Kidney tubule cell (primary cell): Measurements from ENCODE around the gene HOXA13.

Source experiments
- DNase-seq: peaks from one replicate; pipeline ENCODE4 v3.0.0-alpha.2; 2018; ENCODE audit warnings: low spot score

Gene HOXA13

DNA sequence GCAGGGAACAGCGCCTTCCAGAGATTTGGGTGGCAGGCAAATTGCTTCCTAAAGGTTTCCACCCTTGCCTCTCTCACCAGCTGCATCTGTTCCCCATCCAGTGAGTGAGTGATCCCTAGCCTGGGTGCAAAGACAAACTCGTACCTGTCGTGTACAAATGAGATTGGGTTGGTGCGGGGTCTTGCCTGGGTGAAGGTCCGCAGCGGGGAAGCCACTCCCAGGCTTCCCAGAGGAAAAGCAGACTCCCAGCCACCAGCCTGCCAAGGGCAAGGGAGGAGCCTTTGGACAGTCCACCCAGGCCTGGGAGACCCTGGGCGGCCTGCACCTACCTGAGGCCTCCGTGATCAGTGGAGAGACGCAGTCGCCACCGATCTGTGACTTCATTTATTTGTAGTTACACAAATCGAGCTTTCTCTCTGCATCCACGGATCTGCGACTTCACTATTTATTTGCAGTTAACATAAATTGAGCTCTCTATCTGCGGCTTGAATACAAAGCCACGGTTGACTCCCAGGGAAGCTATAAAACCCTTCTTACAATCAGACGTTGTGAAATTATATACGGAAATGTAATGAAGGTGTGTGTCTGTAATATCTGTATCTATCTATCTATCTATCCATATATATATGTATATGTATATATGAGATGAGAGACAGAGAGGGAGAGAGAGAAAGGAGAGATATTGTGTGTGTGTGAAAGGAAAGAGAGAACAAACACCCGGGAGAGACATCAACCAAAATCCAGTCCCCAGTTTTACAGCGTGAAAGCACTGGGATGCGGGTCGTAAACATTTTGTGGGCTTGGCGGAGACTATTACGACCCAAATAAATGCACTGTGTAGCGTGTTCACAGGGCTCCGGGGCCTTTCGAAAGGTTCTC lies 40.4 kb downstream of the HOXA13 start:
- DNase-seq, result peak; percentile 54

DNA sequence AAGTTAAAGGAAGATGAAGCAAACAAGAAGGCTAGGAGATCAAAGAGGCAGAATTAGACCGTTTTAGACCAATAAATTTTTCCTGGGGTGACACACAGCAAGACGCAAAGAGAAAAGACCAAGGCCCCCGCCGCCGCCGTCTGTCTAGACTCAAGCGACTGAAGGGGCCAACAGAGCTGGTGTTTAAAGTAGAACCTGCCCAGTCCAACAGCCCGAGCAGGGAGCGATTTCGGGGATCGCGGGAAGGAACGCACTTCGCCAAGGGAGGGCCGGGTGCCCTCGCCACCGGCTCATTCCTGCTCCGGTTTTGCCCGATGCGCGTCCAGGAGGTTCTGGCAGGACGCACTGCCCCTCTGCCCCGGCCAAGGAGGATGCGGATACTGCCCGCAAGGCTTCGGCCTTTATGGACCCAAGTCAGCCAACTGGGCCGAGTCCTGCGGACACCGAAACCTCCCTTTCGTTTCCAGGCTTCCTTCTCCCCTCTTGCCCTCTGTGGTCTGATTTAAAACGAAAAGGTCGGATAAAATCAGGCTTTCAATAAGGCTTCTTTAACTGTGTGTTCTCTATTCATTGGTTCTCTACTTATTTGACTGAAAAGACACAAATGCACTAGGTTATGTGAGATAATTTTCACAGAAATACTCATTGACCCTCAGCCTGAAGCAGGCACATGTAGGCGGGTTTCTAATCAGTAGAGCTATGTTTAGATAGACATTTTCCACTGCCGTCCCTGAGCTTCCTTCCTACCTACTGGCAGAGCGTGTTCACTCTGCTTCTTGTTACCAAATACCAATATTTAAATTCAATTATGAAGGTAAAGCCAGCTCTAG lies 41.2 kb downstream of the HOXA13 start:
- peak; percentile 34 for DNase-seq

DNA sequence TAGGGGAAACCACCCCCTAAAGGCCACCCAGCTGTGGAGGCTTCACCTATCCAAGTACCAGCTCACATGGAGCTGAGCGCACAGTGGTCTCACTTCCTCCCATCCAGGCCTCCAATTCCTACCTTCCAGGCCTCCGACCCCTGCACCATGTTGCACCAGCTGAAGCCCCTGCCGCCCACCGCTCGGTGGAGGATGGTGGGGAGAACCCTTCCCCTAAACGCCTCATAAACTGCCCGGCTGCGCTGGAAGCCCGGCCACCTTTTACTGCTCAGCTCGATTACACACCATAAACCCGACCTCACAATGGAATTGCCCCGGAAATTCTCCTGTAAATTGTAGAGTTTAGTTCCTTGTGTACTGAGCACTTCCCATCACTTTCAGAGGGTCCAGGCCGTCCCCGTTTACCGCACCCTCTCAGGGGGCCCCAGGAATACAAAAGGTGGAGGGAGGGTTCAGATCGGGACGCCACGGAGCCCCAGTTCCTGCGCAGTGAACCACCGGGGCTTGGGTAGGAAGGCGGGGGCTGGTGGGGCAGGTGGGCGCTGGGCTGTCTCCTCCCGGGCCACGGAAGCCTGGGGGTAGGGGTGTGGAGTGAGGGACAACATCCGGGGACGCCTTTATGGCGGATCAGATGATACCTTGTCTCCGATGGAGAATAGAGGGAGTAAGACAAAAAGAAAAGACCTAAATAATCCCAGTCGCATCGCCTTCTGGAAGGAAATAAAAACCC lies 42.0 kb downstream of the HOXA13 start:
- DNase-seq, result peak; percentile 43

DNA sequence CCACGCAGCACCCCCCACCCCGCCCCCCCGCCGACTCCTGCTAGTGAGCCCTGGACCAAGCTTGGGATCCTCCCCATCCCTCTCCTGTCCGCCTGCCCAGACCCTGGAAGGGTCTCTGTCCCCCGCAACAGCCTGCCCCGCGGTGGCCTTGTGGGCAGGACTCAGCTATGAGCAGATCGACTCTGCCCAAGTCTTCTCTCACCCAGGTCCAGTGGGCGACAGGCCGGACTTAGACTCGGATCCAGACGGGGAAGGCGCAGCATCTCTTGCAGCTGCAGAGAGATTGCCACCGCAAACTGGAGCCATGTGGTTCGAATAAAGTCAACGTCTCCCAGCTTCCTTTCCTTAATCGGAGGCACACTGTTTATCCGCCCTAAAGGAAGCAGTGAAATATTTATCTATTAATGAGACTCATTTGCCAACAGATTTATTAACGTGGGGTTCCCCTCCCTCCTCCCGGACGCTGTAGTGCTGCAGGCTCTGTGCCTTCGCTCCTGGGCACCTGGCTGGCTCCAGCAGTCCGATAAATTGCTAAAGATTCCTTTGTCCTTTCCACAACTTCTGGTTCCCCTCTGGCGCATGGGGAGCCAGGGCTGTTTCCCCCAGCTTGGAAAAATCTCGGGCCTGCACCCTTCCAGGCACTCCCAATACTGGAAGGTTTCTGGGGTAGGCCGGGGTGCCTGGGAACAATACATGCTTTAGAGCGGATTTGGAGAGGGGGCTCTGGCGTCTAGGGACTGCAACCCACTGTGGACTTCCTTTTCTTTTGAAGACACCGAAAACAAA lies 42.8 kb downstream of the HOXA13 start:
- DNase-seq, result peak; percentile 31

DNA sequence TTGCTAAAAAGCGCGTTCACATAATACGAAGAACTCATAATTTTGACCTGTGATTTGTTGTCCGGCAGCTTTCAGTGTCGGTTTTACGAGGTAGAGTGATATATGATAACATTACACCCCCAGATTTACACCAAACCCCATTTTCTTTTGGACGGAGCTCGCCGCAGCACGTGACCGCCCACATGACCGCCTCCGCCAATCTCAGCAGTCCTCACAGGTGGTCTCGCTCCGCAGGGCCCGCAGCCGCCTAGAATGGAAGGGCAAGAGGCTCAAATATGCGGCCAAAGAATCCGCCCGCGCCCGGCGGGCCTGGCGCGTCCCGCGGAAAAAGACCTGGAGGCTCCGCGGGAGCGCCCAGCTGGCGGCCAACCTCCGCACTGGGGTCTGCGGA lies 43.4 kb downstream of the HOXA13 start, which contains the start of gene HOXA7:
TSS of gene HOXA7 (minus strand) at position 168 of the 391 bp plus-strand sequence. CDS start at position 38, 130 bp downstream.
- DNase-seq, result peak; percentile 81

DNA sequence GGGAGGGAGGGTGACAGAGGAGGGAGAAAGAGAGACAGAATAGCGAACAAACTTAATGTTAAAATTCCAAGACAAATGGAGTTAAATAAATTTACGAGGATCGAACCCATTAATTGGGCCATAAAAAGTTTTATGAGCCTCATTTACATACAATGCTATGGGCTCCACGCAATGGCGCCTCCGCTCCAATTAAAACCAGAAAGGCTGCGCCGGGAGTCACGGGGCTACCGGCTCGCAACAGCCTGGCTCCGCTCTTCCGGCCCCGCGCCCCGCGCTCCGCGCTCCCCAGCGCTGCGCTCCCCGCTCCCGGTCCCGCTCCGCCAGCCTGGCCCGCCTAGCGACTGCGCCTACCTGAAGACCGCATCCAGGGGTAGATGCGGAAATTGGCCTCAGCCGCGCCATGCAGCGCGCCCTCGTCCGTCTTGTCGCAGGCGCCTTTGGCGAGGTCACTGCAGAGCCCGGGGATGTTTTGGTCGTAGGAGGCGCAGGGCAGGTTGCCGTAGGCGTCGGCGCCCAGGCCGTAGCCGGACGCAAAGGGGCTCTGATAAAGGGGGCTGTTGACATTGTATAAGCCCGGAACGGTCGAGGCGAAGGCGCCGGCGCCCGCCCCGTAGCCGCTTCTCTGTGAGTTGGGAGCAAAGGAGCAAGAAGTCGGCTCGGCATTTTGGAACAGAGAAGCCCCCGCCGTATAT lies 43.9 kb downstream of the HOXA13 start:
- DNase-seq, result no peak

DNA sequence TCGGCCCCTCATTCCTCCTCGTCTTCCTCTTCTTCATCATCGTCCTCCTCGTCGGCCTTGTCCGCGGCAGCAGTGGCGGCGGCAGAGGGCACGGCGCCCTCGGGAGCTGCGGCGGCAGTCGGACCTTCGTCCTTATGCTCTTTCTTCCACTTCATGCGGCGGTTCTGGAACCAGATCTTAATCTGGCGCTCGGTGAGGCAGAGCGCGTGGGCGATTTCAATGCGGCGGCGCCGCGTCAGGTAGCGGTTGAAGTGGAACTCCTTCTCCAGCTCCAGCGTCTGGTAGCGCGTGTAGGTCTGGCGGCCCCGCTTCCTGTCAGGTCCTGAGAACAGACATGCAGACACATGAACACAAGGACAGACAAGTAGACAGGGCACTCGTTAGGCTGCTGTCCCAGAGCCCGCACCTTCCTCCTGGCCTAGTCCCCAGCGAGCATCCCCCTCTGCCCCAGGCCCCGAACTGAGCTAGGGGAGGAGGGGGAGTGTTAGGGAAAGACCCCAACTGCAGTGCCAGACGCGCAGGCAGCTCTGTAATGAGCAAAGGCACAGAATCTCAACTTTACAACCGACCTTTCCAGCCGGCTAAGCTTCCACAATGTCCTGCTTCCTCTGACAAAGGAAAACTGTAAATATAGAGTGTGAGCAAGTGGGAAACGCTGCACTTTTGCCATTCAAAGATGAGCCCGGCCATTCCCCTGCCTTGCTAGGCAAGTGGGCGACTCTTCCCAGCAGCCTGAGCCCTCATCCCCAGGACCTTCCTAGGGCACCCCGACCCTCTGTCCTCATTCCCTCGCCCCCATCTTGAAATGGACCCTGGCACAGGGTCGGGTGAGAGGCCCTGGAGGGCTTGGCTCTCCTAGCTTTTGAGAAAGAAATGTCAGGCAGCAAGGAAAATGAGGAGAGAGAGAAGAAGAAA lies 44.7 kb downstream of the HOXA13 start:
- DNase-seq, result peak; percentile 87

DNA sequence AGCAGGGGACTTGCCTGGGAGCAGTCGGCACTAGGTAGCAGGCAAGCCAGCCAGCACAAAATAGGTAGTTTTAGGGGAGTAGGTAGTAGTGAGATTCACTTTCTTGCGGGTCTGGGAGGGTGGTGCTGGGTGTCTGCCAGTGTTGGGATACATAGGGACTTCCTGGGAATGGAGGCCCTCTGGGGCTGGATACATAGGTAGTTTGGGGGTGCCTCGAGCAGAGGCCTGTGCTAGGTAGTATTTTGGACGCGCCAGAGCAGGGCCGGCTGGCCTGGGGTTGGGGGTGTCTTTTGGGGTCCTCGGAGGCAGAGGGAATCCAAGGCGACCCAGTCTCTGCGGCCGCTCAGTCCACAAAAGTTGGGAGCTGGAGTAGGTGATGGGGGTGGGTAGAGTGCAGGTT lies 45.5 kb downstream of the HOXA13 start:
- DNase-seq, result no peak

DNA sequence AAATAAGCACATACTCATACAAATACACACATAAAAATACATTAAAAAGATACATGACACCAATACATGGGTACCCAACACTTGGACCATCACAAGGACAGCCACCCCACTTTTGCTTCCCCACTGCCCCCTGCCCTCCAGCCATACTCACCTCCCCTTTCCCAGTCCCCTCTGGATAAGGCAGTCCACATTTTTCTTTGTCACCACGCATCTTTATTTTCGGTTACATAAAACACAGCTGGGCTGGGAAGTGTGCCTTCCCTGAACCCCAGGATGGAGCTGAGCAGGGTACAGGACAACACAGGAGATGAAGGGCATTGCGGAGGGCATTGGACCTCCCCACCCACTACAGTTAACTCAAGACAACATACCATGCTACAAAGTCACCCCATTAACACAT lies 46.4 kb downstream of the HOXA13 start:
- DNase-seq, result no peak

DNA sequence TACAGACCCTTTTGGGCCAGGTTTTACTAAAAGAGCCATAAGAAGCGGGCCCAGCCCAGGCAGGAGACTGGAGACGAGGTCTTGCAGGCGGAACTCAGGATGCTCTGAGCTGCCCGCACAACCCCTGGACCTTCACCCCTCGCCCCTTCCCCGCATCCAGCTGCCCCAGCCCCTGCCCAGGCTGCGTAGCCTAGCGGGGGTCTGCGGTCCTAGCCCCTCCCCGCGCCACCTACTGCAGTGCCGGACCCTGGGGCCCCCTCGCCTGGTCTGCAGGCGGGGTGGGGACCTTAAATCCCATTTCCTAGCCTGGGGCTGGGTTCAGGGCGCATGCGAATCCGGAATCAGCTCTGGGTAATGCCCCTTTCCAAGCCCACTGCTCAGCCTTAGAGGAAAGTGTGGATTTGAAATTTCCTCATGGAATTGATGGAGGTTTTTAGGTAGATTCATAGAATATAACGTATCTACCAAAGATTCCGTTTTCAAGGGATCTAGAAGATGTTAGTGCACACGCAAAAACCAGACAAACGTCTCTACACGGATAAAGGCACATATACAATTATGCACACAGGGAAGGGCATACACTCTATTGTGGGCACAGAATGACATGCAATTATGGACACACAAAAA lies 47.0 kb downstream of the HOXA13 start:
- DNase-seq, result no peak

DNA sequence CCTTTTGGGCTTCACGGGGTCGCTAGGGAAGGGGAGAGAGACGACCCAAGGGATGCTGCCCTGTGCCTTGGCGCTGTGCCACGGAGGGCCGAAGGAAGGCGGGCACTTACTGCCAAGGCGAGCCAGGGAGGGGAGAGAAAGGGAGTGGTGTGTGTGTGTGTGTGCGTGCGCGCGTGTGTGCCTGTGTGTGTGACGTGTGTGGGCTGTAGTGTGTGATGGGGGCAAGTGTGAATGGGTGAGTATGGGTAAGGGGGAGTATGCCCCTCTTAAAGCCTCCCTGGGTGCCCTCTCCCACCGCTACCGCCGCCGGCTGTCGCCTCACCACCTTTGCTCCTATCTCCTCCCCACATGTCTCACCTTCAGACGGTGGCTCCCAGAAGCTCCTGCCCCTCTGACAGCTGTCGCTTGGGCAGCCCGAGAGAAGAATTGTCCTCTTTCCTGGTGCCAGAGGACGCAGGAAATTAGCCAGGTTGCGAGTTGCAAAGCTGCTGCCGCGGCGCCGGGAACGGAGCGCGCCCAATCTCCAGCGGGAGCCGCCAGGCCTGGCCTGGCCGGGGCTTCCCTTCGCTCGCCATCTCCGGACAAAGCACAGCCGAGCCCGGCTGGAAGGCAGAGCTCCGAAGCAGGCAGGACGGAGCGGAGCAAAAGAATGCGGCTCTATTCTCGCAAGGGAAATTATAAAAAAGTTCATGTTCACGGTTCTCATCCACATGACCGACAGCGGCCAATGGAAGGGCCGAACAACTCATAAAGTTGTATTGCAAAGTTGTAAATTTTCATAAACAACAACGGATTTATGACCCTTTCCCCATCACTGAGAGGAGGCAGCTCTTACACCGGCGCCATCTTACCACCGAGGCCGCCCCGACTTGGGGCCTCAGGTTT lies 47.7 kb downstream of the HOXA13 start, which contains the start of gene HOXA3:
TSS of gene HOXA3 (minus strand) at position 653 of the 885 bp plus-strand sequence. CDS start 41,943 bp downstream, outside the sequence.
- peak; percentile 79 for DNase-seq

DNA sequence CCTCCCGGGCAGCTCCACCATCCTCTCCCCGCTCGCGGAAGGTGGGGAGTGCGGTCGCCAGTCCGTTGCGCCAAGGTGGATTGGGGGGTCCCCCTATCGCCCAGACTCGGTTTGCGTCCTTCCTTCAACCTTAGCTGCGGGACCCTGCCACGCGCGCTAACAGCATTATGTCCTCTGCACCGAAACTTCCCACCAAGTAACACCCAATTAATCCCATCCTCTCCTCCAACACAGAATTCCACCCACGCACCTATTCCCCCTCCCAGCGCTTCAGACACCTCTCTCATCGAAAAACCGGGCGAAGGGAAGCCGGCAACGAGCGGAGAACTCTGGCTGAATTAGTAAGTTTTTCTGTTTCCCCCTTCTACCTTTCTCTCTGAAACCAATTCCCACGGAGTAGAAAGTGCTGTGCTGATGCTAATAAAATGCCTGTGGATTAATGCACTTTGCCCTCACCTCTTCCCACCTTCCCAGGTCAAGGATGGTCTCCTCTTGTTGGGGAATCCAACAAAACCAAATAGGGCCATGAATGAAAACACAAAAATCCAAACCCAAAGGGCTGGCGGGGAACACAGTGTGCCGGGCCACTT lies 48.5 kb downstream of the HOXA13 start:
- DNase-seq, result no peak

DNA sequence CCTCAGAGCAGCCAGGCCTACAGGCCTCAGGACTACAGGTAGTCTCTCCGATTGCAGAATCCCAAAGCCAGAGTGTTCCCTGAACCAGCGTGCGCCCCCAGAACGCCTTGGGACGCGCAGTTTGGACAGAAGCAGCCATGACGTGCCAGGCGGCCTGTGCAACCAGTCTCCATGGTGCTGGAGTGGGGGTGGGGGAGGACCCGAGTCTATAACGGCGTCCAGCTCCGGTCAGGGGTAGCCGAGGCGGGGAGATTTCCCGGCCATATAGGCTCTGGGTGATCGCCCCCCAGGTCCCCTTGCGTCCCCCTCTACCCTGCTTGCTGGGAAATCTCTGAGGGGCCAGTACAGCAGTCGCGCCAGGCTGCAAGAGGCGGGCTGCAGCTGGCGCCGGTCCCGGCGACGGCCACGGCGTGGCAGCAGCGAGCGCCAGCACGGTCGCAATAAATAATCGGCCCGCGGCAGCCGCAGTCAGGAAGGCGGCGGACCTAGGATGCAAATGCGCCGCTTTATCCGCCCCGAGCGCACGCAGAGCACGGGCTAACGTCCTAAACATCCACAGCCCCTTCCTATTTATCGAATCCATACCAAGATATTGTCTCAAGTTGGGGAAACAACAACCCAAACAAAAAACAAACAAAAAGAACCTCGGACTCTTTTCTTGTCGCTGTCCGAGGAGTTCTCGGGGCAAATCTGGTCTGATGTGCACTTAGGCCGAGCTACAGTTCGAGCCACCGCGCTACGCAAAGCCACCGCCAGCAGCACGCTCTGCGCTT lies 49.1 kb downstream of the HOXA13 start:
- peak; percentile 90 for DNase-seq

DNA sequence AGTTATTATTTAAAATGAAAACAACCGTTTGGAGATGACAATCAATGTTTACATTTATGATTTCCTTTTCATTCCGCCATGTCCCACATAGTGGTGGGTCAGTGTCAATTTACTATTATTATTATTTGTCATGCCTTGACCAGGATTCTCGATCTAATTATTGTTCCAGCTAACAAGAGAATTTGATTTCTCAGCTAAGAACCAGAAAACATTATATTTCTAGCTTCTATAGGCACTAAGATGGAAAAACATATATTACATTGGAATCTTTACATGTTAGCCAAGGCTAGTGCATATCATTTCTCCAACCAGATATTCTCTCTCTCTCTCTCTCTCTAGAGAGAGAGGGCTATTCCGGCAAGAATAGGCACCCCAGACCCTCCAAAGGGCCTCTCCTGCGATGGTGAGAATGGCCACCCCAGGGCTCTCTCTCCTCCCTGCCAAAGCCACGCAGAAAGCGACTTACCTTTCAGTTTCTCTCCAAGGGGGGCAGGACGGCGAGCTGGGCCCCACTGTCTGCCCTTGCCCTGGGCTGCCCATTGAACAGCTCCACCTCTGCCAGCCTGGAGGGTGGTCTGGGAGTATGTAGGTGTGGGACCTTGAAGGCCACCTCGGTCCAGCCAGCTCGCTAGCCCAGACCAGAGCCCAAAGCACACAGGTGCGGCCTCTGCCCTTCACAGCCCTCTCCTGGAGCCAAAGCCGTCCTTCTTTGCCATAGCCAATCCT lies 49.9 kb downstream of the HOXA13 start:
- DNase-seq, result peak; percentile 10

DNA sequence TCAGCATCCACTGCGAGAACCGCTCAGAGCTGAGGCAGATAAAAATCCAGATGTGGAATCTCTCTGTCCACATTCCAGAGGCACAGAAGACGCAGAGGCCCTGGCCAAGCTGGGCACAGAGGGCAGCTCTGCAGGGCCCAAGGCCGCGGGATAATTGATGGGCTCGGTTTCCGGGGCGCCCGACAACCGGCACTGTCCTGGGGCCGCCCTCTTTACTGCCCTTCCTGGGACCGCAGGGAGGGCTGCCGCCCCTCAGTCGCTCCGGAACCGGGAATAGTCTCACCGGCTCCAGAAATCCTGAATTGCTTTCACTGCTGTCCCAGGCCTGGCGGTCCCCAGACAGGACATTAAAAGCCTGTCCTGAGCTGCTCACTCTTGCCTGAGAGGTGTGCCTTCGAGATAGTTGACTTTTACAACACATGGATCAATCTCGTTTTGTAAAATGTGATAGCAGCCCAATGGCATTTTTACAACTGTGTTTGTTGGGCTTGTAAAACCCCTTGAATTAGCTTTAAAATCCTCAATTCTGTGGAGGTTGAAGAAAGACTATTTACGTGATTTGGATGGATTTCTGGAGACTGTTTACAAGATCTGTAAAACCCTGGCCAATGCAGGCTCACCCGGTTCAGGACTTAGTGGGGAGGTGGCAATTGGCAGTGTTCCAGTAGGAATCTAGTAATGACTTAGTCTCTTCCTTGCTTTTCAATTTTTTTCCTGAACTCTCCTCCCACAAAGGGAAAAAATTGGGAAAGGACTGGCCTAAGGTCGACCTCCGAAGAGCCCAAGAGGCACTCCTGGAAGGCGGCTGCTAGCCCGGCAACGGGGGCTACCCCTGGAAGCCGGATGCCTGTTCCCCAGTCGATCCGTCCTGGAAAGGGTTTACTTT lies 50.9 kb downstream of the HOXA13 start:
- DNase-seq, result peak; percentile 60
